T47D (cell line): Measurements from ENCODE around the gene EXOSC6.
"Not testable (repeated sequence)": the region's sequence is repeated elsewhere in the genome, so short reads cannot be mapped to it uniquely, and the experiment has no call there.

Experiments used
- DNase-seq, 2 experiments: peaks; one replicate each; pipeline versions ENCODE4 v3.0.0 to v3.0.0-alpha.2; 2011 to 2012; ENCODE audit warnings: low read depth in 1 of 2, low spot score in 1 of 2
- JUND ChIP-seq: IDR thresholded peaks from 2 replicates; pipeline ENCODE4 v1.6.1; 2012; ENCODE audit warnings: low read depth
- in situ Hi-C: cut with HindIII; loops from 2 replicates; pipeline ENCODE4 v1.10.0; 2016; ENCODE audit warnings: low sequenced_read_pairs, low pct_unique_long_range_greater_than_20kb

Gene EXOSC6

DNA sequence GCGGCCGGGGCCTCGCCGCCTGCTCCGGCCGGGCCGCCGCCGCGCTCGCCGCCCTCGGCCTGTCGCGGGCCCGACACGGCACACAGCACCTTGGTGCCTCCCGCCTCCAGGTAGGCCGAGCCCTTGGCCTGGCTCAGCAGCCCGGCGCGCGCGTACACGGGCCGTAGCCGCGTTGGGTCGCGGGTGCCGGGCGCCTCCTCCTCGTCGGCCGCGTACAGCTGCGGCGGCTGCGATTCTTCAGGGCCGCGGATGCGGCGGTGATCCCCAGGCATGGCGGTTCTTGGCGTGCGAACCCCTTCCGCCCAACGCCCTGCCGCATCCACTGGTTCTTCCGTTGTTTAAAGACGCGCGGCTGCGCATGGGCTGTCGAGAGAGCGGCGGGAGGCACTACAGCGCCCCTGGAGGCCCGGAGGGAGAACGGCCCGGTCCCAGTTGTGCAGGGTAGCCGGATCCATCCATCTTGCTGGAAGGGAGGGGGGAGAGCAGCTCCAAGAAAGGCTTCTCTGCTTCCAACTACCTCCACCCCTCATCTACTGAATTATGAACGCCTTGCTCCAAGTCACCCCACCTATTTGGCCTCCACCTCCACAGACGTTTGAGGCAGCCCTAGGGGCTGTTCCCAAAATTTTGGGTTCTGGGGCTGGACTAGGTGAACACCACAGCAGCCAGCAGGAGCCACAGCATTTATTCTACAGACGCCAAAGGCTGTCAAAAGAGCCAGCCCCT lies at the start of gene EXOSC6:
EXOSC6 (minus strand) TSS at position 312 of the 726 bp plus-strand sequence; CDS start at position 272, 40 bp downstream.
- peak; percentile 91 to 95 for DNase-seq
- TF ChIP-seq JUND = peak; percentile 53; the same call in 1 of the 2 replicates
- in situ Hi-C loops = no loop called here

DNA sequence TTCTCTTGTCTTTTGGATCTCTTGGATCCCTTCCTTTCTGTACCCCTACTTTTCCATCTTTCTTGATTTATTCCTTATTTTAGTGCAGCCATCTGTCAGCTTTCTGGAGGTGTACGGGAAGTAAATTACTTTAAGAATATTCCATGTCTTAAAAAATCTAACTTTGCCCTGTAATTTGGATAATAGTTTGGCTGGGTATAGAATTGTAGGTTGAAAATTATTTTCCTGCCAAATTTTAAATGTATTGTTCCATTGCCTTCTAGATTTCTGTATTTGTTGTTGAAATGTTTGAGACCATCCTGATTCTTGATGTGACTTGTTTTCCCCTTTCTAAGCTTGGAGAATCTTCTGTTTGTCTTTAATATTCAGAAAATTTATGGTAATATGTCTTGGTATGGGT lies 49.4 kb upstream of the EXOSC6 start:
- DNase-seq = no peak
- TF ChIP-seq JUND = no peak
- in situ Hi-C loops = no loop called here

DNA sequence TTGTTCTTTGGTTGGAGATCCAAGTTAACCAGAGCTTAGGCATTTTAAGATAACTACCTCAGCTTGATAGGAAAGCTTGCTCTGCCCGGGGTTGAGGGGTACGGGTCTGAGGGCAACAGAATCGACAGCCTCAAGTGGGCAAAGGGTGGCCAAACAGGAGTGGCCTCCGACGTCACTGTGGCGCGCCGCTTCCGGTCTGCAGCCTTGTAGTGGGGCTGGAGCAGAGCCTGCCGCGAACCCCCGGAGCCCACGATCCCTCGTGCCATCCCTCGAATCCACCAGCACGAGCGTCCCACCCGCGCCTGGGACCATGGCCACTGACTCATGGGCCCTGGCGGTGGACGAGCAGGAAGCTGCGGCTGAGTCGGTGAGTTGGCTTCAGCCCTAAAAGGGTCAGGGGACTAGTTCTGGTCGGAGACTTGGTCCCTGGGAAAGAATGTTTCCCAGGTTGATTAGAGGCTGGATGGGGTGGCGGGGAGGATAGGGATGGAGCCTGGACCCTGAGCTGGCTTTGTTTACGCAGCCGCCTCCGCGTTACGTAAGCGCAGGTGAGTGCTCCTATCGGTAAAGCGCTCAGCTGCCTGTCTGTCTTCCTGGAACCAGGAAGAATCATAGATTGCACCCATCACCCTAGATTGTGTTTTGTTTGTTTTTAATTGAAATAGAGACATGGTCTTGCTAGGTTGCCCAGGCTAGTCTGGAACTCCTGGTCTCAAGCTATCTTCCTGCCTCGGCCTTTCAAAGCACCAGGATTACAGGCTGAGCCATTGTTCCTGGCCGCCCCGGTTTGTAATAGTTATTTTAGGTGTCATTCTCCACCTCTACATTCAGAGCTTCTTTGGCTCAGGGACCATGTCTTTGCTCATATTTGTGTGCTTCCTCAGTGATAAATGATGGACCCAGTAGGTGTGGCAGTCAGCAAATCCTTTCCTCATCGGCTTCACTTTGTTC lies 47.5 kb upstream of the EXOSC6 start, which contains the start of gene DDX19B:
DDX19B (plus strand) TSS at position 199 of the 951 bp plus-strand sequence; CDS start at position 311, 112 bp downstream.
- no peak for TF ChIP-seq JUND
- in situ Hi-C loops = no loop called here
- peak; percentile 65 to 71 for DNase-seq

DNA sequence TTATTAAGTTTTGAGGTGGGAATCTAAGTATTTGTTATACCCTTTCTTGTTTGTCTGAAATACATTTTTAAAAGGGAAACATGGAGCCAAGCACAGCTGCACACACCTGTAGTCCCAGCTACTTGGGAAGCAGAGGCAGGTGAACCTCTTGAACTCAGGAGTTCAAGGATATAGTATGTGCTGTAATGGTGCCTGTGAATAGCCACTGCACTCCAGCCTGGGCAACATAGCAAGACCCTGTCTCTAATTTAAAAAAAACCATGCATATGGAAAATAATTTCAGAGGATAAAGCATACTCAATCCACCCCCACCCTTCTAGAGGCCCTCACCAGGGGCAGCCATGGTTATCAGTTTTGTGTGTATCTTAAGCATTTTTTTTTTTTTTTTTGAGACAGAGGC lies 43.9 kb upstream of the EXOSC6 start:
- no peak for TF ChIP-seq JUND
- in situ Hi-C loops = no loop called here
- DNase-seq = no peak

DNA sequence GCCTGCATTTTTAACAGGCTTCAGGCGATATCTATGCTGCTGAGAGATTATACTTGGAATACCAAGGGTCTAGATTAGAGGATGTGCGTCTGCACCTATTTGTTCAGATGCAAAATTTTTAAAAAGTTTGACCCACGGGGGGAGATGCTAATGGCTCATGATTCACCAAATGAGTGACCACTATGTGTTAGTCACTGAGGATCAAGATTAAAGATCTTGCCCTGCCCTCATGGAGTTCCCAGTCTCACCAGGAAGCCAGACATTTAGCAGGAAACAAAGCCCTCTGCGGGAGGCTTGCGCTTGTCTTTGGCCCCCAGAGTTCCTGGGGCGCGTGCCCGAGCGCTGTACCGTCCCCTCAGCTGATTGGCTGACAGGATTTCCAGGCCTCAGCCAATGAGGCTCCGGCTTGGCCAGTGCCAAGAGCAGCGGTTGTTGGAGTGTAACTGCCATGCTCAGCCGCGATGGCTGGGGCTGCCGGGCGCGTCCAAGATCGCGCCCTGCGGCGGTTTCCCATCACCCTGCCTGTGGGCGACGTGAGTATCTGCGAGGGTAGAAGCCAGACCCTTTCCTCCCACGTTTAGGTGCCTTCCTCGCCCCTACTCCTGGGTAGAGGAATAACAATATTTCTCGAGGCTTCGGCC lies 42.8 kb upstream of the EXOSC6 start:
- in situ Hi-C loops = no loop called here
- no peak for DNase-seq
- TF ChIP-seq JUND = no peak

DNA sequence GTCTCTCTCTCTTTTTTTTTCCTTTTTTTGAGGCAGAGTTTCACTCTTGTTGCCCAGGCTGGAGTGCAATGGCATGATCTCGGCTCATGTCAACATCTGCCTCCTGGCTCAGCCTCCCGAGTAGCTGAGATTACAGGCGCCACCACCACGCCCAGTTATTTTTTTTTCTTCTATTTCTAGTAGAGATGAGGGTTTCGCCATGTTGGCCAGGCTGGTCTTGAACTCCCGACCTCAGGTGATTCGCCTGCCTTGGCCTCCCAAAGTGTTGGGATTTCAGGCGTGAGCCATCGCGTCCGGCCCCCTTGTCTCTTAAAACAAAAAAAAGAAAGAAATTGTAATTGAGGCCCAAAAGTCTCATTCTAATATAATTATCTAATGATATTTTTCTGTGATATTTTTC lies 40.4 kb upstream of the EXOSC6 start:
- DNase-seq, in situ Hi-C loops: not testable (repeated sequence)

DNA sequence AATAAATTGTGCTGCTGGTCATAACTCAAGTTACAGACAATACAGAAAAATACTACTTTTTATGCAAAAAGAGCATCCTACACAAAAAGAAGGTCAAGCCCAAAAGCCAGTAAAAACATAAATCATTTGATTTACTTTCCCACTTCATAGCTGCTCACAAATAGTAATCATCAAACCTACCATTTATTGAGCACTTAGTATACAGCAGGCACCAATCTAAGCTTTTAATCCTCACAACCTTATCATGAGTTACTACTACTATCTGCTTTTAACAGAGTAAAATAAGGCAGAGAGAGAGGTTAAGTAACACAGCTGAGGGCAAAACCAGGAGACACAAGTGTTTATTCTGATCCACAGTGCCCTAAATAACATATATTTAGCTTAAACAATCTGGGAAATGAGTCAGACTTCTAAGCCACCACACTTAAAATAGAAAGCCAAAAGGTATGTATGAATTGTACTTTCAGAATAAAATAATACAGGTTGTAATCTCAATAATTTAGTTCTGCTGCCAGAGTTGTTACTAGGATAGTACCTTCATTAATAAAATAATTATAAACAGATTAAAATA lies 39.3 kb upstream of the EXOSC6 start:
- in situ Hi-C loops = no loop called here
- TF ChIP-seq JUND = no peak
- DNase-seq = no peak

DNA sequence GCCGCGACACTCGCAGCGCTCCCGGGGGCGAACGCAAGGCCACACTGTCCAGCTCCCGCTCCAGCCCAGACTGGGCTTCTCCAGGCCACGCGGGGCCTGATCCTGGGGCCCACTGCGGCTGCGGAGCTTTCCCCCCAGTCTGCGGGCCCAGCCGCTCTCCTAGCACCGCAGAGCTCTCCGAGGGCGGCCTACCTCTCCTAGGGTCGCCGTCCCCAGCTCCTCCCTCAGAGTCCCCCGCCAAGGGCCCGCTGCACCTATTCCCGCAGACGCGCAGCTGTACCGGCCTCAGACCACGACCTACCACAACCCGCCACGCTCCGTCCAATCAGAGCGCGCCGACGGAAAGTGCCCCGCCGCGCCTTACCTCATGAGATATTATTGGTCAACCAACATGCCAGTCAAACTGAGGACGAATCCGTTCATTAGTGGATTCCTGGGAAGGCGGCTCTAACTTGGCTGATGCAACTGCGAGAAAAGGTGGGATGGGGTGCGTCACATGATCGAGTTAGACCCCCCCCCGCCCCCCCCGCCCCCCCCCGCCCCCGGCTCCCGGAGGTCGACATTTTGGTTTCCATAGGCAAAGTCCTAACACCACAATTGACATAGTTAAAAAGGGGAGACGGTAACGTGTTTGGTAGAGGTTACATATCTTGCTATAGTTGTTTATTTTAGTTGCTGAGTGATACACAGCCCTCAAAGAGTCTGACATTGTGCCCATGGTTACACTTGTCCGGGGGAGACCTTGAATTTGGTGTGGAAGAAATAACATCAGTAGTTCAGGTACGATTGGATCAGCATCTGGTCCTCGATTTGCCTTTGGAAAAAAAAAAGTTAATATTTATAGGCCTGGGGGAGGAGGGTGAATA lies 37.7 kb upstream of the EXOSC6 start, which contains the start of gene AARS1:
AARS1 (minus strand) TSS at position 278 of the 866 bp plus-strand sequence. CDS start 6,743 bp downstream, outside the sequence.
- in situ Hi-C loops = no loop called here
- no peak for TF ChIP-seq JUND
- peak; percentile 97 to 100 for DNase-seq

DNA sequence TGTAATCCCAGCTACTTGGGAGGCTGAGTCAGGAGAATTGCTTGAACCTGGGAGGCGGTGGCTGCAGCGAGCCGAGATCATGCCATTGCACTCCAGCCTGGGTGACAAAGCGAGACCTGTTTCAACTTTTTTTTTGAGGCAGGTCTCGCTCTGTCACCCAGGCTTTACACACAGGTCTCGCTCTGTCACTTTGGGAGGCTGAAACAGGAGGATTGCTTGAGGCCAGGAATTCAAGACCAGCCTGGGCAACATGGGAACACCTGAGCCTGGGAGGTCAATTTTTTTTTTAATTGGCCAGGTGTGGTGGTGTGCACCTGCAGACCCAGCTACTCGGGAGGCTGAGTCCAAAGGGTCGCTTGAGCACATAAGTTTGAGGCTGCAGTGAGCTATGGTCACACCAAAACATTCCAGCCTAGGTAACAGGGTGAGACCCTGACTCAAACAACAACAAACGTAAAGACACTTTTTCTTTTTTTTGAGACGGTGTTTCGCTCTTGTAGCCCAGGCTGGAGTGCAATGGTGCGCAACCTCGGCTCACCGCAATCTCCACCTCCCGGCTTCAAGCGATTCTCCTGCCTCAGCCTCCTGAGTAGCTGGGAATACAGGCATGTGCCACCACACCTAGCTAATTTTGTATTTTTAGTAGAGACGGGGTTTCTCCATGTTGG lies 35.7 kb upstream of the EXOSC6 start:
- DNase-seq, in situ Hi-C loops: not testable (repeated sequence)

DNA sequence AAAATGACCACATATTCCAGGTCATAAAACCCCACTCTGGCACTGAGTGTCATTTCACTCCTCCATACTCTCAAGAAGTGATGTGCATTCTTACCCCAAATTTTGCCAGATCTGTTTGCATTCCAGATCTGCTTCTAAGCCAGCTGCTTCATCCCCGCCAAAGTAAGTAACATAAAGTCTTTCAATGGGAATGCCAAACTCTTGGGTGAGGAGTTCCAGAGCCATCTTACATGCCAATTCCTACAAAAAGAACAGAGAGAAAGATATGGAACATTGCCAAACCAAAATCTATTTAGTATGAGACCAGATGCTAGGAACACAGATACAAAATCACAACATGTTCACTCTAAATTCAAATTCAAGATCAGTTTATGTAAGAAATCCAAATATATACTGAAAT lies 24.7 kb upstream of the EXOSC6 start:
- no peak for DNase-seq
- in situ Hi-C loops = no loop called here
- no peak for TF ChIP-seq JUND

DNA sequence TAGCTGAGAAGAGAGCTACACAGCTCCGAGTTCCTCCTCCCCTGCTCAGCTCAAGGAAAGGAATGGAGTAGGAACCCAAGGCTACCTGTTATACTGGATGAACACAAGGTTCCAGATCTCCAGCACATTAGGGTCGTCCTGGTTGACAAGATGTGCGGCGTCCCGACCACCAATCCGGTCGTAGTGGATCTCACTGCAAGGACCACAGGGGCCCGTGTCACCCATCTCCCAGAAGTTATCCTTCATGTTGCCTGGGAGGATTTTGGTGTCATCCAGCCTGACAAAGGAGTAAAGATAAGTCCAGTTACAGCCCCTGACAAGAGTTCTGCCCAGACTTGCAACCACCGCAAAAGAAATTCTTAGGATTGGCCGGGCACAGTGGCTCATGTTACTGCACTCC lies 20.0 kb upstream of the EXOSC6 start:
- in situ Hi-C loops = no loop called here
- no peak for DNase-seq
- TF ChIP-seq JUND = no peak
